A549 (cell line): ENCODE data around the gene RAP1GAP2.

Experiments used
- CBX8 ChIP-seq: fragments of 200-600 bp; sonication (generic); IDR thresholded peaks from 2 replicates; pipeline ENCODE4 v1.6.1; 2016
- CHD2 ChIP-seq: fragments of 150-350 bp; IDR thresholded peaks from 2 replicates; pipeline ENCODE4 v1.6.1; 2014; ENCODE audit warnings: low read length; ENCODE audit not compliant: partially characterized antibody
- EP300 ChIP-seq, 2 experiments: fragments of >200 bp; sonication (Bioruptor Twin); formaldehyde crosslinking; IDR thresholded peaks; 2 replicates in 1 of 2; 3 replicates in 1 of 2; pipeline ENCODE4 v1.6.1; 2016 to 2017
- JUN ChIP-seq, 2 experiments: fragments of >200 bp; sonication (Bioruptor Twin); formaldehyde crosslinking; IDR thresholded peaks; 2 replicates in 1 of 2; 3 replicates in 1 of 2; pipeline ENCODE4 v1.6.1; 2016 to 2017
- PBX3 ChIP-seq: IDR thresholded peaks from 2 replicates; pipeline ENCODE4 v1.6.1; 2012
- POLR2A ChIP-seq: IDR thresholded peaks from 2 replicates; pipeline ENCODE4 v1.6.1; 2012; ENCODE audit warnings: mild to moderate bottlenecking, low read length
- USF2 ChIP-seq: fragments of 450-650 bp; IDR thresholded peaks from 2 replicates; pipeline ENCODE4 v1.6.1; 2014; ENCODE audit warnings: antibody characterized with exemption
- ZC3H11A ChIP-seq: fragments of 450-650 bp; IDR thresholded peaks from 2 replicates; pipeline ENCODE4 v1.6.1; 2014; ENCODE audit warnings: antibody characterized with exemption, mild to moderate bottlenecking
- TF ChIP-seq, protein P1 (sequence below): fragments of >200 bp; sonication (Bioruptor Twin); formaldehyde crosslinking; IDR thresholded peaks from 3 replicates; pipeline ENCODE4 v1.5.1; 2016
- TF ChIP-seq, protein P2 (sequence below): IDR thresholded peaks from 2 replicates; pipeline ENCODE4 v1.6.1; 2012; ENCODE audit warnings: low read depth, borderline replicate concordance

DNA sequence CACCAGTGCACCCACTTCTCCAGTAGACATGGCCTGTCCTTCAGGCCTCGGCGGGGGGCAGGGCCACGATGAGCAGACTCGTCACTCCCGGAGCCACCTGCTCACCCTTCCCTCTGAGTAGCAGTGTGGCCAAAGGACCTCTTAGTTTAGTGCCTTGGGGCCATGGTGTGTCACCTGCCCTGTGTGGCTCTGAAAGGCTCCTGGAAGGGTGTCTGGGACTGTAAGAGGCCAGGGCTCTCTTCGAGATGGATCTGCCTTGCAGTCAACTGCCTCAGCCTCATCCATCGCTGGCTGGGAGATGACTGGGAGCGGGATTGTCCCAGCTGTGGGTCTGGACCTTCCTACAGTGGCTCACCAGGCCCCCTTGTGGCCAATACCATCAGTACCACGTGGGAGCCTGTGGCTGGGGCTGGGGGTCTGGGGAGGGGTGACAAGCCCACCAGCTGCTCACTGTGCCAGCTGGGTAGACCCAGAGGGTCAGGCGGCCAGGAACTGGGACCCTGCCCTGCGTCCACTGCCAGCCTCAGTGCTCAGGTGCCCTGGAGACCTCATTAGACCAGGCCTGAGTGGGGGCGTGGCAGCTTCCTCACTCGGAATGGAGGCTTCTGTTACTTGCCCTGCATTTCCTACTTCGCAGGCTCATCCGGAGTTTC, 133.8 kb downstream of the RAP1GAP2 start:
- TF ChIP-seq, protein P1, sequence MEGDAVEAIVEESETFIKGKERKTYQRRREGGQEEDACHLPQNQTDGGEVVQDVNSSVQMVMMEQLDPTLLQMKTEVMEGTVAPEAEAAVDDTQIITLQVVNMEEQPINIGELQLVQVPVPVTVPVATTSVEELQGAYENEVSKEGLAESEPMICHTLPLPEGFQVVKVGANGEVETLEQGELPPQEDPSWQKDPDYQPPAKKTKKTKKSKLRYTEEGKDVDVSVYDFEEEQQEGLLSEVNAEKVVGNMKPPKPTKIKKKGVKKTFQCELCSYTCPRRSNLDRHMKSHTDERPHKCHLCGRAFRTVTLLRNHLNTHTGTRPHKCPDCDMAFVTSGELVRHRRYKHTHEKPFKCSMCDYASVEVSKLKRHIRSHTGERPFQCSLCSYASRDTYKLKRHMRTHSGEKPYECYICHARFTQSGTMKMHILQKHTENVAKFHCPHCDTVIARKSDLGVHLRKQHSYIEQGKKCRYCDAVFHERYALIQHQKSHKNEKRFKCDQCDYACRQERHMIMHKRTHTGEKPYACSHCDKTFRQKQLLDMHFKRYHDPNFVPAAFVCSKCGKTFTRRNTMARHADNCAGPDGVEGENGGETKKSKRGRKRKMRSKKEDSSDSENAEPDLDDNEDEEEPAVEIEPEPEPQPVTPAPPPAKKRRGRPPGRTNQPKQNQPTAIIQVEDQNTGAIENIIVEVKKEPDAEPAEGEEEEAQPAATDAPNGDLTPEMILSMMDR = peak; percentile 89
- TF ChIP-seq CHD2 = no peak
- TF ChIP-seq POLR2A = no peak
- TF ChIP-seq USF2 = peak; percentile 57
- no peak for TF ChIP-seq PBX3
- TF ChIP-seq CBX8 = no peak
- TF ChIP-seq, protein P2, sequence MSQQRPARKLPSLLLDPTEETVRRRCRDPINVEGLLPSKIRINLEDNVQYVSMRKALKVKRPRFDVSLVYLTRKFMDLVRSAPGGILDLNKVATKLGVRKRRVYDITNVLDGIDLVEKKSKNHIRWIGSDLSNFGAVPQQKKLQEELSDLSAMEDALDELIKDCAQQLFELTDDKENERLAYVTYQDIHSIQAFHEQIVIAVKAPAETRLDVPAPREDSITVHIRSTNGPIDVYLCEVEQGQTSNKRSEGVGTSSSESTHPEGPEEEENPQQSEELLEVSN = no peak
- TF ChIP-seq JUN (IDR thresholded peaks at IDR 0.05) = no peak
- no peak for TF ChIP-seq ZC3H11A
- TF ChIP-seq EP300 (IDR thresholded peaks at IDR 0.05) = no peak
